Activated CD4-positive, alpha-beta T cell treated with anti-CD3 and anti-CD28 coated beads for 36 hours (primary cell): ENCODE results near the gene KCNA3. TPM values are rescaled to one million over a fixed set of nuclear protein-coding genes. Genes with fewer than 3 reads are reported as not detected.

Source experiments
- ATAC-seq: fragments of 200-7000 bp; cut with Tn5 transposase; one replicate; pipeline ENCODE4 v1.10.0; 2021; ENCODE audit warnings: mild to moderate bottlenecking, moderate library complexity
- CTCF ChIA-PET: fragments of 350-600 bp; sonication (Branson Sonifier 250); formaldehyde crosslinking; loops from one replicate; lab custom pipeline; 2021; ENCODE audit warnings: antibody characterized with exemption; lab: Charles Lee
- POLR2A ChIA-PET: fragments of 350-600 bp; sonication (Branson Sonifier 250); formaldehyde crosslinking; loops from one replicate; lab custom pipeline; 2021; ENCODE audit warnings: antibody characterized with exemption, inconsistent platforms; lab: Charles Lee
- DNase-seq: peaks from one replicate; pipeline ENCODE4 v3.0.0-alpha.2; 2020
- H3K27ac Mint-ChIP-seq: one replicate; pipeline ENCODE4 v1.8.0; 2021; ENCODE audit warnings: mixed read lengths
- H3K27me3 Mint-ChIP-seq: one replicate; pipeline ENCODE4 v1.8.0; 2021; ENCODE audit warnings: mixed read lengths
- H3K36me3 Mint-ChIP-seq: one replicate; pipeline ENCODE4 v1.8.0; 2021; ENCODE audit warnings: low read depth, mixed read lengths
- H3K4me1 Mint-ChIP-seq: one replicate; pipeline ENCODE4 v1.8.0; 2021; ENCODE audit warnings: mixed read lengths
- H3K4me3 Mint-ChIP-seq: one replicate; pipeline ENCODE4 v1.8.0; 2021; ENCODE audit warnings: mild to moderate bottlenecking, moderate library complexity, mixed read lengths
- H3K9me3 Mint-ChIP-seq: one replicate; pipeline ENCODE4 v1.8.0; 2021; ENCODE audit warnings: low read depth, mixed read lengths
- intact Hi-C, 2 experiments: fragments of 100-400 bp; cut with DNase I in 1 of 2; cut with micrococcal nuclease in 1 of 2; formaldehyde crosslinking; loops; one replicate each; pipeline versions ENCODE4 v1.14.2 to v1.15.1; 2022 to 2024; cut with DNase I, micrococcal nuclease
- total RNA-seq, 2 experiments: library from RNA; stranded (reverse); gene quantifications; one replicate each; pipeline ENCODE4 v1.2.3, GENCODE V29; 2021

The KCNA3 gene
- total RNA-seq, result 10 to 100 TPM; 20.0 to 20.5 TPM

DNA sequence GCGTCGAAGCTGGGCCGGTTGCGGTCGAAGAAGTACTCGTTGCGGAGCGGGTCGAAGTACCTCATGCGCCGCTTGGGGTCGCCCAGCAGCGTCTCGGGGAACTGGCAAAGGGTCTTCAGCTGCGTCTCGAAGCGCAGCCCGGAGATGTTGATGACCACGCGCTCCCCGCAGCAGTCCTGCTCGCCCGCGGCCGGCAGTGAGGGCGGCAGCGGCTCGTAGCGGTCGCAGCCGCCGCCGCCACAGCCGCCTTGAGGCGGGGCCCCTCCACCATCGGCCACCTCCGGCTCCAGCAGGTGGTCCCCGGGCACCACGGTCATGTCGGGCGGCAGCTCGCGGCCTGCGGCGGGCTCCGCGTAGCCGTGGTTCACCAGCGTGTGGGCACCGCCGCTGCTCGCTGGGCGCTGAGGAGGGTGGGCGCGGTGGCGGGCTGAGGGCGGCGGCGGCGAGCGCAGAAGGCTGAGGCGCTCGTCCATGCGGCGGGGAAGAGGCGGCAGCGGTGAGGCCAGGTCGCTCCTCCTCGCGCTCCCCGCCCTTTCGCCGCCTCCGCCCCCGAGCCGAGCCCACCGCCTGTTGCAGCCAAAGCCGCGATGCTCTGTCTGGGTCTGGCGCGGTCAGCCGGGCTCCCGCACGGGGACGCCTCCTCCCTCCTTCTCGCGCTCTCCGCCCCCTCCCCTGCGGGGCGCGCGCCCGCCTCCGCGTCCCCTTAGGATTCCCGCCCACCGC, at the start of gene KCNA3:
TSS of gene KCNA3 (minus strand) at position 604 of the 723 bp plus-strand sequence. CDS start at position 473, 131 bp downstream.
- DNase-seq (peak; percentile 74), ATAC-seq (peak; percentile 9)
- Mint-ChIP-seq H3K9me3 (no peaks in the 10 kb centered on the region), H3K4me1 (peaks cover 34% of the 10 kb centered on the region), H3K36me3 (peaks cover 30% of the 10 kb centered on the region), H3K27ac (peak within 1 kb of the TSS; percentile 99), H3K27me3 (no peaks in the 10 kb centered on the region), H3K4me3 (peak within 1 kb of the TSS; percentile 99)
- intact Hi-C loops, result loop anchor here (5.0 to 10.0 kb wide), 6 partner anchors 460 to 1948 kb away; partner anchors contain the start of genes CEPT1 (in 1 of the 2), DENND2D (in 1 of the 2), DRAM2 (in 1 of the 2) and KCNC4 (in 1 of the 2)
- POLR2A ChIA-PET, result interaction anchor here (0.7 to 2.8 kb wide), 3 partner anchors 26 to 198 kb away, joined by 3 to 38 read pairs (median 3); no protein-coding TSS in a partner anchor
- CTCF ChIA-PET, result interaction anchor here (1.0 to 3.4 kb wide), 7 partner anchors 12 to 91 kb away, joined by 4 to 18 read pairs (median 5); no protein-coding TSS in a partner anchor

DNA sequence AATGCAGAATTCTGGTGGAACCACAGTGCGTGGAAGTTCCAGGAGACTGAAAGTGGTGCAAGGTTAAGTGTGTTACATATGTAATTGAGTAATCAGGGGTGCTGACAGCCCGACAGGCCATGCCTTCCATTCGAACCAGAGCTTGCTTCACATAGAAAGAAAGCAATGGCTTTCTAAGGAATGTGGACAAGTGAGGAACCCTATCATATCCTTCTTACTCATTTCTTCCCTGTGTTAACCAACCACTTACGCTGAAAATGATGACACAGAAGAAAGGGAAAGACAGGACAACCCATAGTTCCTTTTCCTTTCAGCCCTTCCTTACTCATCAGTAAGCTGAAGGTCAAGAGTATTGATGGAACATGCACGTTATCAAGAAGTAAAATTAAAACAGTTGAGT, 48.1 kb upstream of the KCNA3 start:
- no peak overlapping the region for H3K27ac Mint-ChIP-seq
- CTCF ChIA-PET, result interaction anchor here (0.6 to 0.9 kb wide), 3 partner anchors 29 to 364 kb away, joined by 3 to 4 read pairs (median 3); no protein-coding TSS in a partner anchor
- no peak overlapping the region for H3K4me3 Mint-ChIP-seq
- H3K36me3 Mint-ChIP-seq, result no peaks in the 10 kb centered on the region
- ATAC-seq, result no peak
- H3K4me1 Mint-ChIP-seq, result peaks cover 20% of the 10 kb centered on the region
- no peaks in the 10 kb centered on the region for H3K9me3 Mint-ChIP-seq
- POLR2A ChIA-PET, result no interaction called here
- intact Hi-C loops, result no loop called here
- no peaks in the 10 kb centered on the region for H3K27me3 Mint-ChIP-seq
- DNase-seq, result no peak

DNA sequence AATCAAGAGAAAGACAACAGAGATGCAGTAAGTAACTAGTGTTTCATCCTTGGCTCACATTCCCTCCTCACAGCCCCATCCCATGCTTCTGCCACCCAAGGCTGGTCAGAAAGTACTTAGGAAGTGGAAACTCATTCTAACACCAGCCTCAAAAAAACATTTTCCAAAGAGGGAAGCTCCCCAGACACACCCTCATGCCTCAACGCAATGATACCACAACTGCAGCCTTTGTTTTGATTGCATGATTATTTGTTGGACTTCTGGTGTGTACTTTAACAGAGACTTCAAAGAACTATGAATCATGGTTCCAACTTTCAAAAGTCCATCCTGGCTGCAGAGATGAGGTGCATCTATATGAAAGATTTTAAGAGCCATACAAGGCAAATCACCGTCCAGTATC, 45.2 kb upstream of the KCNA3 start:
- no peaks in the 10 kb centered on the region for H3K4me1 Mint-ChIP-seq
- no peak overlapping the region for H3K4me3 Mint-ChIP-seq
- ATAC-seq (no peak), DNase-seq (no peak)
- intact Hi-C loops, result no loop called here
- H3K27ac Mint-ChIP-seq, result no peak overlapping the region
- H3K9me3 Mint-ChIP-seq, result no peaks in the 10 kb centered on the region
- ChIA-PET CTCF (no interaction called here), POLR2A (no interaction called here)
- H3K27me3 Mint-ChIP-seq, result no peaks in the 10 kb centered on the region
- H3K36me3 Mint-ChIP-seq, result no peaks in the 10 kb centered on the region

DNA sequence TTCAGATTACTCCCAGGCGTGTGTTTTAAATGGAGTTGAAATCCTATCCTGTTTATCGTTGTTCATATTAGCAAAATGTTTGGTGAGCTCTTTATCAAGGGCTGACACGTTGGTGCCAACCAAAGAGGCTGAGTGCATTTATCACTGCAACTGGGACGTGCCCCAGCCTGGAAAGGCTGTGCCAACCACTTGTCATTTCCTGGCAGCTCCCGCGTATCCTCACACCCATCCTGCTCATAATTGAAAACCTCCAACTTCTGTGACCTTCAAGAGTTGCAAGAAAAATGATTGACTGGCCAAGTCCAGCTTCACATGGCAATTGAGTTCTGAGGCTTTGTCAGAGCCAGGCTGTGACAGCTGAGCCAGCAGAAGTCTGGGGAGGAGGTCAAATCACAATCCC, 43.7 kb upstream of the KCNA3 start:
- CTCF ChIA-PET, result interaction anchor here (0.8 kb wide), 1 partner anchor 99 kb away, joined by 3 read pairs; no protein-coding TSS in a partner anchor
- Mint-ChIP-seq H3K27ac (no peak overlapping the region), H3K27me3 (no peaks in the 10 kb centered on the region), H3K4me3 (no peak overlapping the region), H3K9me3 (no peaks in the 10 kb centered on the region), H3K4me1 (no peaks in the 10 kb centered on the region), H3K36me3 (no peaks in the 10 kb centered on the region)
- ATAC-seq, result no peak
- DNase-seq, result no peak
- POLR2A ChIA-PET, result no interaction called here
- intact Hi-C loops, result no loop called here

DNA sequence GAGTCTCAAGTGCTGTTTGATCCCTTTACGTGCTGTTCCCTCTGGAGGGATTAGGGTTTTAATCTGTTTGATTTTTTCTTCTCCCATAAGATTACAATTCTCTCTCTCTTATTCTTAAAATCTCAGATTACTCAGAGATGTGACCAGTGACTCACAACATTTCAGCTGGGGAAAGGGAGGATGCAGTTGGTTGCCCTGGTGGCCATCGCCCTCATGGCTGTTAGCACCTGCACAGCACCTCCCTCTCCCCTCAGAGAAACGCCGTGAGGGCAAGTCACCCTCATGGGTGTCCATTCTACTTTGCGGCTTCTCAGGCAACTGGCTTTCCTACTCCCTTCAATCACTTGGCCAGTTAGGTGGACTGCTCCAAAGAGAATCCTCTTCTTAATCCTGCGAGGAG, 42.4 kb upstream of the KCNA3 start:
- peak; percentile 13 for DNase-seq
- CTCF ChIA-PET, result interaction anchor here (0.6 kb wide), 1 partner anchor 1536 kb away, joined by 3 read pairs; no protein-coding TSS in a partner anchor
- Mint-ChIP-seq H3K27ac (no peak overlapping the region), H3K36me3 (no peaks in the 10 kb centered on the region), H3K4me1 (peaks cover 3% of the 10 kb centered on the region), H3K27me3 (no peaks in the 10 kb centered on the region), H3K9me3 (no peaks in the 10 kb centered on the region), H3K4me3 (no peak overlapping the region)
- ATAC-seq, result no peak
- intact Hi-C loops, result no loop called here
- POLR2A ChIA-PET, result no interaction called here

DNA sequence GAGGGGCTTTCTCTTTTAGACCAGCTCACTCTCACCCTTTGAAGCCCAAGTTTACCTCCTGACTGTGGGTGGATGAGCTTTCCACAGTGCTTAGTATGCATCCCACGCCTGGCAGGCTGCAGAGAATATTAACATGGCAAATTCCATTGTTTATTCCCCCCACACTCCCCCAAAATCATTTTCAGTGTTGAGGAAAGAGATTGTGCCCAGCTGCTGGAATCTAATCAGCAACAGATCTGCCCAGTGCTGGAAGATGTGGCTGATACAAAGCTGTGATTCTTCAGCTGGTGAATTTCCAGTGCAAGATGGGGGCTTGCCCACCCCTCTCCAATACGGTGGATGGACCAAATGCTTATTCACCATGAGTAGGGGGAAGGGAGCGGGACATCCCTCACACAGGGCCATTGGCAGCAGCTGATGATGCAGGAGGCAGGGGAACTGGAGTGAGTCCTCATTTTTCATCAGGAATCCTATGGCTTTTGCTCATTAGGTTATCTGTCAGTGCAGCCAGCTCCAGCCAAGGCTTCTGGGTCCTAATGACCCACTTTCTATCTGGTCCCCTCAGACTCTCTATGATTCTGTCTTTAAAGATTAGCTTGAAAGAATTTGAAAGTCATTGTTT, 39.7 kb upstream of the KCNA3 start:
- H3K27ac Mint-ChIP-seq, result no peak overlapping the region
- CTCF ChIA-PET, result interaction anchor here (0.6 to 2.0 kb wide), 6 partner anchors 16 to 115 kb away, joined by 3 to 6 read pairs (median 3); no protein-coding TSS in a partner anchor
- H3K4me1 Mint-ChIP-seq, result peaks cover 10% of the 10 kb centered on the region
- DNase-seq (no peak), ATAC-seq (no peak)
- H3K36me3 Mint-ChIP-seq, result no peaks in the 10 kb centered on the region
- POLR2A ChIA-PET, result no interaction called here
- no peaks in the 10 kb centered on the region for H3K27me3 Mint-ChIP-seq
- H3K9me3 Mint-ChIP-seq, result no peaks in the 10 kb centered on the region
- intact Hi-C loops, result no loop called here
- H3K4me3 Mint-ChIP-seq, result no peak overlapping the region

DNA sequence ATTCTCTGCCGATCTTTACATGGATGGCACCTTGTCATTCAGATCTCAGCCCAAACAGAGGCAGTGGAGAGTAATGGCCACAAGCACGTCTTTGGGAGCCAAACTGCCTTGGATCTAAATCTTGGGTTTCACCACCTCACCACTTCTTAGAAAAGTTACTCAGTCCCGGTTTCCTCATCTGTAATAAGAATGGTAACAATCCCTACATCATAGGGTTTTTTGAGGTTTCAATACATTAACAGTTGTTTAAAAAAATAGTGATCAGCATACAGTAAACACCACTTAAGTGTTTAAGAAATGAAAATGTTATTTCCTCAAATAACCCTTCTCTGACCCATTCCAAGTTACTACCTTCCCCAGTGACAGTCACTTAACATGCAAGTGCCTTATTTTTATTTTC, 38.5 kb upstream of the KCNA3 start:
- H3K4me1 Mint-ChIP-seq, result peaks cover 10% of the 10 kb centered on the region
- ChIA-PET POLR2A (no interaction called here), CTCF (interaction anchor here (1.5 kb wide), 2 partner anchors 69 to 107 kb away, joined by 3 read pairs; partner anchors contain the start of gene KCNA2)
- H3K9me3 Mint-ChIP-seq, result no peaks in the 10 kb centered on the region
- DNase-seq (no peak), ATAC-seq (no peak)
- H3K4me3 Mint-ChIP-seq, result no peak overlapping the region
- intact Hi-C loops, result no loop called here
- no peaks in the 10 kb centered on the region for H3K27me3 Mint-ChIP-seq
- H3K36me3 Mint-ChIP-seq, result no peaks in the 10 kb centered on the region
- no peak overlapping the region for H3K27ac Mint-ChIP-seq

DNA sequence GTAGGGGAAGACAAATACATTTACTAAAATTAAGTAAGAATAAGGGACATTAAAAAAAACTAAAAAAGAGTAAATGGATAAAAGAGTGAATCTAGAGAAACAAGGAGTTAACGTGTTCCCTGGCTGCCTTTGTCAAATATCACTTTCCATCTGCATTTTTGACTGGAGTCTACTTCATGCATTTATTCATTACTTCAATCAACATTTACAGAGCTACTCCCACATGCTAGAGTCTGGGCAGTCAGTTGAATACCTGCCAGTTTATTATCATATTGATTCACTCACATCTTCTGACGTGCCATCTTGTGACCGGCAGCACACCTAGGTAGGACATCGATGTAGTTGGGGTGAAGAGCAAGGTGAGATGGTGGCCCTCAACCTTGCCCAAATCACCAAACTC, 35.6 kb upstream of the KCNA3 start:
- H3K4me3 Mint-ChIP-seq, result no peak overlapping the region
- CTCF ChIA-PET, result interaction anchor here (0.5 kb wide), 1 partner anchor 469 kb away, joined by 3 read pairs; no protein-coding TSS in a partner anchor
- no peaks in the 10 kb centered on the region for H3K36me3 Mint-ChIP-seq
- intact Hi-C loops, result no loop called here
- peaks cover 10% of the 10 kb centered on the region for H3K4me1 Mint-ChIP-seq
- no peaks in the 10 kb centered on the region for H3K27me3 Mint-ChIP-seq
- ATAC-seq (no peak), DNase-seq (no peak)
- POLR2A ChIA-PET, result no interaction called here
- H3K27ac Mint-ChIP-seq, result no peak overlapping the region
- H3K9me3 Mint-ChIP-seq, result no peaks in the 10 kb centered on the region

DNA sequence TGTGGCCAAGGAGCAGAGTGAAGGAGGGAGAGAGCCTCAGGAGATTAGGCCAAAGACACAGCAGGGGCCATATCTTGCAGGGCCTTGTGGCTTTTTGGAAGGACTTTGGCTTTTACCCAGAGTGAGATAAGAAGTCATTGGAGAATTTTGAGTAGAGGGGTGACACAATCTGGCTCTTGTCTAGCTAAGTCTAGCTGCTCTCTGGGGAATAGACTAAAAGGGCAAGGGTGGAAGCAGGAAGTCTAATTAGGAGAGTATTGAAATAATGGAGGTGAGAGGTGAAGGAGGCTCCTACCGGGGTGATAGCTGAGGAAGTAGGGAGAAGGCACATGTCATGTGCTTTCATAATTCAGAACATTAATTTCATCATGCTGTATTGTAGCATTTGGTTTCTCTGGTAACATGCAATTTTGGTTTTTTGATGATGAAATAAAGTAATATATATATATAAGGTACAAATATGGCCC, 34.3 kb upstream of the KCNA3 start:
- ChIA-PET POLR2A (no interaction called here), CTCF (interaction anchor here (0.9 kb wide), 1 partner anchor 41 kb away, joined by 4 read pairs; no protein-coding TSS in a partner anchor)
- no peak overlapping the region for H3K4me3 Mint-ChIP-seq
- DNase-seq, result no peak
- peaks cover 10% of the 10 kb centered on the region for H3K4me1 Mint-ChIP-seq
- intact Hi-C loops, result no loop called here
- no peaks in the 10 kb centered on the region for H3K27me3 Mint-ChIP-seq
- H3K9me3 Mint-ChIP-seq, result no peaks in the 10 kb centered on the region
- ATAC-seq, result no peak
- no peak overlapping the region for H3K27ac Mint-ChIP-seq
- no peaks in the 10 kb centered on the region for H3K36me3 Mint-ChIP-seq

DNA sequence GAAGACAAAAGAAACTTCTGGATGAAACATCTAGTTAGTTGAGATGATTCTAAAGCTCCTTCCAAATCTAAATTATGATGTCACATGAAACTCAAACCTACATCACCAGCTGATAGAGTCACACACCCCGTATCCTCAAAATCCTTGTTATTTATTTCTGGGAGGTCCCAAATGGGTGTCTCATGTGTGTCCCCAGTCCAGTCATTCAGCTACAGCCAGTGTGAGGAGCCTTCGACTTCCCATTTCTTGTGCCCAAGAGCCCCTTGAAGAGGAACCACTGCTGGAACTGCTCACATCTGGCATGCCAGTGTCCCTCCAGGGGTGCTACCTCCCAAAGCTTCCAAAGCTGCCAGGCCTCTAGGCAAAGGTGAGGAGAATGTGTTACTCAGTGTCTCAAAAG, 32.5 kb upstream of the KCNA3 start:
- POLR2A ChIA-PET, result no interaction called here
- peaks cover 7% of the 10 kb centered on the region for H3K4me1 Mint-ChIP-seq
- no peak overlapping the region for H3K27ac Mint-ChIP-seq
- CTCF ChIA-PET, result interaction anchor here (0.9 to 1.3 kb wide), 4 partner anchors 73 to 626 kb away, joined by 3 to 5 read pairs (median 3); no protein-coding TSS in a partner anchor
- no peaks in the 10 kb centered on the region for H3K27me3 Mint-ChIP-seq
- no peaks in the 10 kb centered on the region for H3K9me3 Mint-ChIP-seq
- DNase-seq, result no peak
- no peak for ATAC-seq
- H3K36me3 Mint-ChIP-seq, result no peaks in the 10 kb centered on the region
- intact Hi-C loops, result no loop called here
- no peak overlapping the region for H3K4me3 Mint-ChIP-seq

DNA sequence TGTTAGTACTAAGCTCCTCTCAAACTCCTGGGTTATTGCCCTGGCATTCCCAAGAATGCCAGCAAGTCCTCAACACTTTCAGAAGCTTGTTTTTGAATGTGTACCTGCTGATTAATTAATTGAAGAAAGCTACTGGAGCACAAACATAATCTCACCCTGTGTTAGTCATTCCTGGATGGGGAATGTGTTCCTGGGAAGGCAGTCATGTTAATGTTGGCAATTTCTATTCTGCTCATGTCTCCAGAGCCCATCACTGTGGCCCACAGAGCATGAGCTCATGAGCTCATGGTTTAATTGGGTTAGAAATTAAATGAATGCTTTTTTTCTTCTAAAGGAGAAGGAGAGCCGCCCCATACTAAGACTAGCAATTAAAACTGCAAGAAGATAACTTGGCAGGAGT, 31.9 kb upstream of the KCNA3 start:
- ATAC-seq (no peak), DNase-seq (no peak)
- intact Hi-C loops, result no loop called here
- peak overlapping the region; percentile 1 for H3K27ac Mint-ChIP-seq
- no peaks in the 10 kb centered on the region for H3K36me3 Mint-ChIP-seq
- no peaks in the 10 kb centered on the region for H3K9me3 Mint-ChIP-seq
- no peaks in the 10 kb centered on the region for H3K27me3 Mint-ChIP-seq
- CTCF ChIA-PET, result interaction anchor here (0.6 to 1.3 kb wide), 8 partner anchors 12 to 627 kb away, joined by 3 to 5 read pairs (median 3); no protein-coding TSS in a partner anchor
- POLR2A ChIA-PET, result no interaction called here
- H3K4me1 Mint-ChIP-seq, result peaks cover 3% of the 10 kb centered on the region
- no peak overlapping the region for H3K4me3 Mint-ChIP-seq
